ENCODE results near the gene TOE1. TPM values are rescaled to one million over a fixed set of nuclear protein-coding genes. Genes with fewer than 3 reads are reported as not detected.

TOE1 gene
- total RNA-seq, 2 experiments from 2014 or later = 23.0 to 23.8 TPM

Other genes starting within 250 kb of the TOE1 start
- gene ZSWIM5, start 133.6 kb upstream of the TOE1 start, total RNA-seq = under 1 TPM; 0.15 to 0.26 TPM
- gene HPDL, start 13.3 kb upstream of the TOE1 start, total RNA-seq = 10 to 100 TPM; 10.7 to 11.1 TPM
- 10 to 100 TPM; 42.0 to 45.0 TPM for gene MUTYH, start 270 bp downstream of the TOE1 start, total RNA-seq
- gene TESK2, start 151.0 kb downstream of the TOE1 start, total RNA-seq = 1 to 10 TPM; 4.8 to 6.7 TPM
- 1 to 10 TPM; 4.2 to 5.1 TPM for gene CCDC163, start 159.9 kb downstream of the TOE1 start, total RNA-seq
- 1 to 10 TPM; 5.9 TPM for gene MMACHC, start 160.1 kb downstream of the TOE1 start, total RNA-seq
- 100 to 1,000 TPM; 596 to 641 TPM for gene PRDX1, start 181.7 kb downstream of the TOE1 start, total RNA-seq
- gene AKR1A1, start 210.7 kb downstream of the TOE1 start, total RNA-seq = 100 to 1,000 TPM; 207 to 217 TPM
- gene NASP, start 243.9 kb downstream of the TOE1 start, total RNA-seq = 100 to 1,000 TPM; 222 to 229 TPM

All from activated naive CD4-positive, alpha-beta T cell treated with anti-CD3 and anti-CD28 coated beads for 36 hours (primary cell).